OCI-LY7 (cell line): Measurements from ENCODE around the gene EYA3.

Experiments
- CTCF ChIP-seq: fragments of 200-600 bp; sonication (generic); conservative IDR thresholded peaks from 2 replicates; pipeline ENCODE4 v1.5.1; 2014; ENCODE audit warnings: mild to moderate bottlenecking, antibody characterized with exemption, low read length, moderate library complexity, mixed read lengths
- EZH2phosphoT487 ChIP-seq: fragments of 200-600 bp; sonication (generic); IDR thresholded peaks from 2 replicates; pipeline ENCODE4 v1.6.1; 2018; ENCODE audit warnings: low read depth, borderline replicate concordance, mild to moderate bottlenecking, mixed run types, antibody characterized with exemption, low read length, moderate library complexity, mixed read lengths

GRCh38 chr1:28126783-28127490 is 38.5 kb upstream of the EYA3 start:
- TF ChIP-seq CTCF (no peak), EZH2phosphoT487 (no peak)
